CMK (cell line): Measurements from ENCODE around the gene STIM1.
A peak's percentile ranks its signal among the peaks of the same experiment; 100 is the strongest.

Source experiments
- DNase-seq: peaks from one replicate; pipeline ENCODE4 v3.0.0-alpha.2; 2010; ENCODE audit warnings: low read depth

Gene STIM1

DNA sequence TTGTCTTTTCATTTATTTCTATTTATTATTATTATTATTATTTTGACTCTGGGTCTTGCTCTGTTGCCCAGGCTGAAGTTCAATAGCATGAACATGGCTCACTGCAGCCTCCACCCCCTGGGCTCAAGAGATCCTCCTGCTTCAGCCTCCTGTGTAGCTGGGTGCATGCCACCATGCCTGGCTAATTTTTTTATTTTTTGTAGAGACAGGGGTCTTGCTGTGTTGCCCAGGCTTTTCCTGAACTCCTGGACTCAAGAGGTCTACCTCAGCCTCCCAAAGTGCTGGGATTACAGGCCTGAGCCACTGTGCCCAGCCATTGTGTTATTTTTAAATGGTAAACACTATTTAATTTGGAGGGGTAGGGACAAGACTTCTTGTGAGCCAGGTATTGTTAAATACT, 215.9 kb downstream of the STIM1 start:
- no peak for DNase-seq

DNA sequence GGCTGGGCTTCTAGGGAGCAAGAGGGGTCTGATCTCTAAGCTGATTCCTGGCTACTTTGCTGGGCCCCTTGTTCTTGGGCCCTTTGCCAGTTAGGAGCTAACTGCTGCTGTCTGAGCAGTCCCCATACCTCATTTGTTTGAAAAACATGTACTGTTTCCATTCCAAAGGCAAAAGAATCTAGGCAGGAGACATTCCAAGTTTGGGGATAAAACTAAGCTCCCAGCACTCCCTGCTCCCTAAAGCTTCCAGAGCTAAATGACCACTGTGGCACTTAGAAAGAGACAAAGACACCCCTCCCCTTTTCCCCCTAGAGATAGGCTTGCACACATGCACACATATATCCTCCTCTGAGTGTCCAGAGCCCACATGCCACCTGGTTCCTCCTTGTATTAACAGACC, 216.4 kb downstream of the STIM1 start:
- DNase-seq = no peak

DNA sequence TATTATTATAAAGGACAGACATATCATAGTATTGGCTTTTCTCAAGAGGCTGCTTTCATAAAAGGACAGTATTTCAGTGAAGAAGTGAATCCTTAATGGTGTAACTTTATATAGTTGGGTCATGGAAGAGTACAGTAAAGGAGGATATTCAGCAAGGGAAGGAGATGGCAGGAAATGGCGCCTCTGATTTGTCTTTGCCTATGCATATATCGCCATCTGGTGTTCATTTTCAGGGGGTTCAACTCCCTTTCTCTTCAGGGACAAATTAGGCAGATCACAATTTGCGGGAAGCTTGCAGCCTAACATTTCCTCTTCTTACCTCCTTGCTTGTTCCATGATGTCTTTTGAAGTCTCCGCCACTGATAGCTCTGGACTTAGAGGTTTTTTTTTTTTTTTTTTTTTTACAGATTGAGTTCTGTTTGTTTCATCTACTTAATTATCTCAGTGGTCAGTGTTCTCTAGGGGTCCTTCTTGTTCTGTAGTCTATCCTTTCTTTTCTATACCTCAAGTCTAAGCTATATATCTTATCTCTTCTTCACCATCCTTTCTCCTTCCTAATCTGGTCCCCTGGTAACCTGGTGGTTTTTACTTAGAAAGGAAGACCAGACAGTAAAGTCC, 217.3 kb downstream of the STIM1 start:
- DNase-seq = no peak

DNA sequence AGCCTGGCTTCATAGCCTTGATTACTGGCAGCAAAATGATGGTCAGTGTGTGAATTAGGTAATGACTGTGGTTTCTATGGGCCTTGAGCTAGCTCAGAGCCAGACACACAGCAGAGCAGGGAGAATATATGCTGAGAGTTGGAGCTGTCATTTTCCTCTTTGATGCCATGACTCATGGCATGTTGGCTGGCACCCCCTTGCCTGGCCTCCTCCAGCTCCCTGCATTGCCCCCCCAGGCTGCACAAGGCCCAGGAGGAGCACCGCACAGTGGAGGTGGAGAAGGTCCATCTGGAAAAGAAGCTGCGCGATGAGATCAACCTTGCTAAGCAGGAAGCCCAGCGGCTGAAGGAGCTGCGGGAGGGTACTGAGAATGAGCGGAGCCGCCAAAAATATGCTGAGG, 218.8 kb downstream of the STIM1 start:
- DNase-seq = no peak

DNA sequence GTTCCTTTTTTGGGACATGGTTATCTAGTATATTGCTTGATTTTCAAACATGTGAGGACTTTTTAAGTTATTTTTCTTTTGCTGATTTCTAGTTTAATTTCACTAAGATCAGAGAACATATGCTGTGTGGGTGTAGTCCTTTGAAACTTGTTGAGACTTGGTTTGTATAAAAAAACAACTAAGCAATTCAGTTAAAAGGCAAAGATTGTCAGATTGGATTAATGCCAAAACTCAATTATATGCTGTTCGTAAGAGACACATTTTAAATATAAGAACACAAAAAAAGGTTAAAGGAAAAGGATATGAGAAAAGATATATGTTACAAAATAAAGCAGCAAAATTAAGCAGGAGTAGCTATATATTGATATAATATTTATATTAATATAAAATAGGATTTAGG, 221.3 kb downstream of the STIM1 start:
- DNase-seq = no peak

DNA sequence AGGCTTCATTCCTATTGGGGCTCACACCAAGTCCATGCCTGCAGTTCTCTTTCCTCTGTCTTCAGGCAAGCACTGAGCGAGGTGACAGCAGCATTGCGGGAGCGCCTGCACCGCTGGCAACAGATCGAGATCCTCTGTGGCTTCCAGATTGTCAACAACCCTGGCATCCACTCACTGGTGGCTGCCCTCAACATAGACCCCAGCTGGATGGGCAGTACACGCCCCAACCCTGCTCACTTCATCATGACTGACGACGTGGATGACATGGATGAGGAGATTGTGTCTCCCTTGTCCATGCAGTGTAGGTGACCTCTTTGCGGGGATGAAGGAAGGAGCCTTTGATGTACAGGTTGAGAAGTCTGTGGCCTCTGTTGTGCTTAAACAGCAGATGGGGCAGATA, 227.7 kb downstream of the STIM1 start:
- no peak for DNase-seq

DNA sequence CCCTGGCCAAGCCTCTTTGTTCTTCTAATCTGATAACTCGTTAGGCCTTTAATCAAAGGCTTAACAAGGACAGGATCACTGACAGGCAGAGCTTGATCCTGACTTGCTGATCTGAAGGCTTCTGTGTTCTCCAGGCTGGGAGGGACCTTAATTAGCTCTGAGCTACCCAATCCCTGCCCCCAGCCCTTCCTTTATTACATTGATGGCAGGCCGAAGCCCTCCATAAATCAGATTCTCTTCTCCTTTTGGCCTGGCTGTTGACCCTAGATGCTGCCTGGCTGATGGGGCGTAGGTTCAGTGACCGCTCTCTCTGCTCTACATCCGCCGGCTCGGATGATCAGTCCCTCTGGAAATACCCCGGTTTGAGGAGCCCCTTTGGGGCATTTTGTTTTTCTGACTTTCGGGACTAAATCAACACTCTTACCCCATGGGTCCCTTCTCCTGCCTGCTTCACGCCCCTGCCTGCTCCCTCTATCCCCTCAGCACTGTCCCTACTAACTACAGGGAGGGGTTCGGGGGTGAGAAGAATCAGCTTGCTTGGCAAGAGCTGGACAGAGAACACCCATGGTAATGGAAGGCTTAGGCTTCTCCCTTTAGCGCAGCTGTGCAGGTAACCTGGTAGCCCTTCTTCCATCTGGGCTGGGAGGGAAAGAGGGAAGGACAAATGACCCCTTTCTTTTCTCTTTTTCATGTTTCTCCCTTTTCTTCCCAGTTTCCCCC, 229.1 kb downstream of the STIM1 start:
- no peak for DNase-seq

DNA sequence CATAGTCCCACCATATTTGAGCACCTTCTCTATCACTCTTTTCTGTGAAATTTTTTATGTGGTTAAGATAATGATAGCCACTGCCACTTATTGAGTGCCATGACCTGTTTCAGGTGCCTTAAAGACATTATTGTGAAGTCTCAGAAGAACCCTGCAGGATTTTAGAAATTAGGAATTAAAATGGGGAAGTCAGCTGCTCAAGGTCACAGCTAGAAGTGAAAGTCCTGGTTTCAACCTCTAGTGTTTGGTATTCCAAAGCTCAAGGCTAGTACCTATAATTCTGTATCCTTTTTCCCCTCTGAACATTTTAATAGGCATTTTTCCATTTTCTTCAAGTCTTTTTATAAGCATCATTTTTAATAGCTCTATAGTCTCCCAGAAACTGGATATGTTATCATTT, 230.1 kb downstream of the STIM1 start:
- no peak for DNase-seq

DNA sequence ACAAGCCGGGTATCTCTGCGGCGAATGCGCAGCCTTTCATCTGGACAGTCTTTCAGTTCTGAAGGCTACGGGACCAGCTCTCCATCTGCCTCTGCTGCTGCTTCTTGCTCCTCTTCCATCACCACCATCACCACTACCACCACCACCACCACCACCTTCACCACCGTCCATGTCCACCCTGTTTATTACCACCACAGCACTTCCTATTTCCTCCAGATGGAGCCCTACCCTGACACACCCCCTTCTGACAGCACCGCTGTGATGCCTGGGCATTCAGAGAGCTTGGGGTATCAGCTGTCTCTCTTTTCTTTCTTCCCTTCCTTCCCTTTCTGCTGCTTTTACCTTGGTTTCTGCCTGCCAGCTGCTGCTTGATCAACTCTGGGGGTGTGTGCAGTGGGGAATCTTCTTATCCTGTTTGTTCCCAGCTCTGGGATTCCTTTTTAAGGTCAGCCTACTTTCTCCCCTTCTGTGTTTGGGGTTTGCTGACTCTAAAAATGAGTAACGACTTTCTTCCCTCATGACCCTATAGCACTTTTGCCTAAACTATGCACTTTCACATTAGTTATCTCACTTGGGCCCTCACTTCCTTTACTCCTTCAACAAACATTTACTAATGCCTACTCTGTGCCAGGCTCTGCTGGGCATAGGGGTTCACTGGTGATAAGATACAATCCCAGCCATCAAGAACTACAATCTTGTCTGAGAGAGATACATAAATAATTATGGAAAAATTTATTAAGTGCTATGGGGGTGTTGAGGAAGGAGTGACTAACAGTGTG, 231.3 kb downstream of the STIM1 start:
- DNase-seq = no peak

DNA sequence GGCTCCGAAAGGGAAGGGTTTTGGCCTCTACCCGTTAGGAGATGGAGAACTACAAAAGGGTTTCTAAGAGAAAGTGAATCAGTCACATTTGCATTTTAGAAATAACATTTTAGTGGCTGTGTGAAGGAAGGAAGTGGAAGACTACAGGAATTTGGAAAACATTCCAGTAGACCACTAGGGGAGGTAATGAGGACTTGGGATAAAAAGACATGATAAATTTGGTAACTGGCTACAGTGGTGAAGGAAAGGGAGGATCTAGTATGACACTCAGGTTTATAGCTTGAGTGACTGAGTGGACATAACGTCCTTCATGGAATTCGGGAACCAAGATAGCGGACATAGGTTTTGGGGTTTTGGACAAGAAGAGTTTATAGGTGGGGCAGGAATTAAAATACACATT, 232.1 kb downstream of the STIM1 start:
- no peak for DNase-seq

DNA sequence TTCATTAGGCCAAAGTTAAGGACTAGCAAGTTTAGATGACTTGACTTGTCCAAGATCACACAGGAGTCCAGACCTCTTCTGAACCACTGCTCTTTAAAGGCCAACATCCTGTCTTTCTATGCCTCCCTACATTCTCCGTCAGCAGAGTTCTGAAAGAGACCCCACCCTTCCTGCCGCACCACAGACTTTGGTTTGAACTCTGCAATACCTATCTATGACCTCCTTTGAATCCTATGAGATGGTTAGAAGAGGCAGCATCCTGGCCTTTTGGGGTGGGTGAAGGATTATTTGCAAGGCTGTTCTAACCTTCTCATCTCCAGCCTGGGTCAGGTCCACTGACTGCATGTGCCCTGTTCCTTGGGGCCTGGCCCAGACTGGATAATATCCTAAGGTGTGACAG, 234.8 kb downstream of the STIM1 start:
- DNase-seq = no peak

DNA sequence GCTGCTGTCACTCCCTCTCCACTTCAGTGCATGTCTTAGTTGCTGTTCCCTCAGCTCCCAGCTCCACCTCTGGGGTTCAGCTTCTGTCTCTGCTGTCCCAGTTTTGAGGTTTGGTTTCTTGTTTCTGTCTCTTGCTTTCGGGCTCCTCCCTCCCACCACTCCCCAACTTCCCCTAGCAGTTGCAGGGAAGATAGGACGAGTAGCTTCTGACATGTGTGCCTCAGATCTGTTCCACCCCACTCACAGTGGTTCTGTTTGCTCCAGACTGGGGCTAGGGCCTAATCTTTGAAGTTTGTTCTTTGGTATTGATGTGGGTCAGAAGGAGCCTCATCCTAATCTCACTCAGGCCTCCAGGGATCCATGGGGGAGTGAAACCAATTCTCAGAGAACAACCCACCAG, 236.6 kb downstream of the STIM1 start:
- DNase-seq = no peak

DNA sequence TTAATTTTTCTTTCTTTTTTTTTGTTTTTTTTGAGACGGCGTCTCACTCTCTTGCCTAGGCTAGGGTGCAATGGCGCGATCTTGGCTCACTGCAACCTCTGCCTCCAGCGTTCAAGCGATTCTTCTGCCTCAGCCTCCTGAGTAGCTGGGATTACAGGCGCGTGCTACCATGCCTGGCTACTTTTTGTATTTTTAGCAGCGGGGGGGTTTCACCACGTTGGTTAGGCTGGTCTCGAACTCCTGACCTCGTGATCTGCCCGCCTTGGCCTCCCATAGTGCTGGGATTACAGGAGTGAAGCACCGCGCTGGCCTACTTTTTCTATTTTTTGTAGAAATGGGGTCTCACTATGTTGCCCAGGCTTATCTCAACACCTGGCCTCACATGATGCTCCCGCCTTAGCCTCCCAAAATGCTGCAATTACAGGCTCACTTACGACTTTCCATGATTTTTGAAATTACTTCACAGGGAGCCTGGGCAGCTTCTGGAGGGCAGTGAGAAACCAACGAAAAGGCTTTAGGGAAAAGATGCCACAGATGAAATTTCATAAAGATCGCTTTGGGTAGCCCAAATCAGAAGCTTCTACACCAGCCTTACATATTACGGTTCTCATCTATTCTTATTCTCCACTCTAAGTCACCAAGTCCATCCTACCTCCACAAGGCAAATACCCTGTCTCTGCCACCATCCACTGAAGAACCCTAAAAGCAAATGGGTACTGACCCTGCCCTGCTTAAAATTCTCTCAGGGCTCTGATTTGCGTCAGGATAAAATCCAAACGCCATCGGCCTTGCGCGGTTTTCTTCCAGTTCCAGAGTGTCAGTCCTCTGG, 238.3 kb downstream of the STIM1 start:
- DNase-seq = no peak

DNA sequence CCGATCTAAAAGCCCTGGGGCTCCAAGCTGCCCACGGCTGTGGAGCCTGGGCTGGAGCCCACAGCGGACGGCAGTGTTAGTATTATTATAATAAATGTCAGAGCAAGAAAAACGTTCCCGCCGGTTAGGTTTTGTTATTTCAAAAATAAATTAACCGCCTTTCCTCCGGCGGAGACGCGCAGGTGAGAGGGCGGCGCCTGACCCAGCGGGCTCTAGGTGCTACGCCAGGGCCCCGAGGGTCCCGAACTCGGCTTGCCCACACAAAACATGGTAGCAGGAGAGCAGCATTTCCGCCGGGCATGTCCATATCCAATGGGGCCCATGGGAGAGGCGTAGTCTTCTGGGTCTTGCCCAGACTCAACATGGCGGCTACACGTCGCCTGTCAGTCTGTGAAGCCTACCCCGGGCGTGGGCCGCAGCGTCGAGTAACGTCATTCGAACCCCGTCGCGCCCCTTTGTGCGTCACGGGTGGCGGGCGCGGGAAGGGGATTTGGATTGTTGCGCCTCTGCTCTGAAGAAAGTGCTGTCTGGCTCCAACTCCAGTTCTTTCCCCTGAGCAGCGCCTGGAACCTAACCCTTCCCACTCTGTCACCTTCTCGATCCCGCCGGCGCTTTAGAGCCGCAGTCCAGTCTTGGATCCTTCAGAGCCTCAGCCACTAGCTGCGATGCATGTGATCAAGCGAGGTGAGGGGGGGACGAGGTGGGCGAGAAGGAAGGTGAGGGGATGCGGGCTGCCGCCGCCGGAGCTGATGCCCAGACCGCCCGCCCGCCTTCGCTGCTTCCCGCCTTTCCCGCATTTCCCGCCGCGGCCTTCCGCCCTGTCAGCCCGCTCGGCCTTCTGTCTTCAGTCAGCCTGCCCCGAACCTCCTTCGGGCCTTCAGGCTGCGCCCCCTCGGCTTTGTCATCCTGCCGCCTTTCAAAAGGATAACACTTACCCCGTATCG, 239.2 kb downstream of the STIM1 start, which contains the start of gene RRM1:
Gene RRM1, plus strand, starts transcription at position 452 of the 944 bp plus-strand sequence. Its CDS starts 214 bp downstream, at position 666.
- DNase-seq = peak; percentile 56

DNA sequence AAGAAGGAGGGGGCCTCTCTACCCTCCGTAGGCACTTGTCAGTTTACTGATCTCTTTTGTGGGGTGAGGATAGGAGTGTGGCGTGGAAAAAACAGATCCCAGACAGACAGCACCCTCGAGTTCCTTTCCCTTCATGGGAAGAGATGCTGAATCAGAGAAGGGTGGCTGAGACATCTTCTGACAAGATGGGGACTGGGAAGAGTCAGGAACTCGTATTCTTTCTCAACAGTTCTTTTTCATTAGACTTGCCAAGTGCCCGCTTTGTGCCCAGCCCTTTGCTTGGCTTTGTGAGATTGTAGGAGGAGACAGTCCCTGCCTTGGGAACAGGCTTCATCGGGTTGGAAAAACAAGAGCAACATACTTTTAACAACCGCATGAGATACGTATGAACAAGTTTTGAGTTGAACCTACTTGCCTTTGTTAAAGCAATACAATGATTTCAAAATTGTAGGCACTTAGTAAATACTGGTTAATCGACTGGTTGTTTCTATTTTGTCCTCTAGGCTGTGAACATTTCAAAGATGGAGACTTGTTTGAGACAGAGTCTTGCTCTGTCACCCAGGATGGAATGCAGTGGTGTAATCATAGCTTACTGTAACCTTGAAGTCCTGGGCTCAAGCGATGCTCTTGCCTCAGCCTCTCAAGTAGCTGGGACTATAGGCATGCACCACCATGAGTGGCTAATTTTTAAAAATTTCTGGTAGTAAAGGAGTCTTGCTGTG, 240.2 kb downstream of the STIM1 start:
- no peak for DNase-seq

DNA sequence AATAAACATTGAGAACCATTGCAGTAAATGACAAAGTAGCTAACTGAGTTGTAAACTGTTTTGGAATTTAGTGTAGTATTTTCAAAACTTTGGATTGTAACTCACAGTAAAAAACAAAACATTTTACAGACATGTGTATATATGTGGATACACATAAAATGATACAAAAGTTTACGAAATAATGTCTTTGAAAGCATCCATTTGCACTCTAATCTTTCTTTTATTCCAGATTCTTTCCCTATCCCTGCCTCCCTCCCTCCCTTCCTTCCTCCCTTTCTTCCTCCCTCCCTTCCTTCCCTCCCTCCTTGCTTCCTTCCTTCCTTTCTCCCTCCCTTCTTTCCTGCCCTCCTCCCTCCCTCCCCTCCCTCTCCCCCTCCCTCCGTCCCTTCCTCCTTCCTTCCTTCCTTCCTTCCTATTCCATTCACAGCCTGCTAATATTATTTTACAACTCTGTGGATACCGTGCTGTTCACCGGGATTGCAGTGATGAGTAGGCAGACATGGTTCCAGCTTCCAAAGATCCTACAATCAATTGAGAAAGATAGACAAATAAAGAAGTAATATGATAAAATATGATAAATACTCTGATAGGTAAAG, 242.7 kb downstream of the STIM1 start:
- DNase-seq = no peak

DNA sequence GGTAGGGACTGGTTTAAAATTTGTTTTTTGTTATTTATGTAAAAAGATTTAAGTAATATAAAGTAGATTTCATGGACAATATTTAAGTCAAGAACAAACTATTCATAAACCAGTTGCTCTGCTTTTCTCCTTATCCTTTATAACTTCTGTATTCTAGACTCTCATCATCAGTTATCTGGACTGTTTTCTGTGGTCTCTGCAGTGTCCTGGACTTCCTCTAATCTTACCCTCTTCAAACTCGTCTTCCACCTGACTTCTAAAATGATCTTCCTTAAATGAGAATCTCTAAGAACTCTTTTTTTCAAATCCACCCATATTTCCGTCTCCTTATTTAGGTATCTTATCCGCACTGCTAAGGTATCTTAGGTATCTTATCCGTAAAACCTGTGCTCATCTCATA, 247.2 kb downstream of the STIM1 start:
- no peak for DNase-seq

DNA sequence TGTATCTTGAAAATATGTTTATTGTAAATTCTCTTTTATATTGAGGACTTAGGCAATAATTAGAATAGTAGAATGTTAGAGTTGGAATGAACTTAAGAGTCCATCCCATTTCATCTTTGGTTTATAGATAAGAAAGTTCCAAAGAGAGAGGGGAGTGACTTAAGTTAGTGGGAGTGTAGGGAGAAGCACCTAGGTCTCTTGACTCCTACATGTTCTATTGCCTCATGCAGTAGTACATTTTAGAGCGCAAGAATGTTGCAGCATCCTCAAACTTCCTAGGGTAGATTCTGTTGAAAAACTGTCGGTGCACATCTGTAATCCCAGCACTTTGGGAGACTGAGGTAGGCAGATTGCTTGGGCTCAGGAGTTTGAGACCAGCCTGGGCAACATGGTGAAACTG, 247.8 kb downstream of the STIM1 start:
- no peak for DNase-seq

DNA sequence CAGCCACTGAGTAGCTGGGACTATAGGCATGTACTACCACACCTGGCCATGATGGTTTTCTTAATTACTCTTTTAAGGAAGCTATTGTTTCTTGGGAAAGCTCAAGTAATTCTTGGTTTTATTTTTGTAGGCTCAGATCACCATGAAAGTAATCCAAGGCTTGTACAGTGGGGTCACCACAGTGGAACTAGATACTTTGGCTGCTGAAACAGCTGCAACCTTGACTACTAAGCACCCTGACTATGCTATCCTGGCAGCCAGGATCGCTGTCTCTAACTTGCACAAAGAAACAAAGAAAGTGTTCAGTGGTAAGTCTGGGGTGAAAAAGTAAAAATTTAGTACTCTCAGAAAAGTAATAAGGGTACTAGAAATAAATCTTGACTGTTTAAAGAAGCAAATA, 250.5 kb downstream of the STIM1 start:
- no peak for DNase-seq

DNA sequence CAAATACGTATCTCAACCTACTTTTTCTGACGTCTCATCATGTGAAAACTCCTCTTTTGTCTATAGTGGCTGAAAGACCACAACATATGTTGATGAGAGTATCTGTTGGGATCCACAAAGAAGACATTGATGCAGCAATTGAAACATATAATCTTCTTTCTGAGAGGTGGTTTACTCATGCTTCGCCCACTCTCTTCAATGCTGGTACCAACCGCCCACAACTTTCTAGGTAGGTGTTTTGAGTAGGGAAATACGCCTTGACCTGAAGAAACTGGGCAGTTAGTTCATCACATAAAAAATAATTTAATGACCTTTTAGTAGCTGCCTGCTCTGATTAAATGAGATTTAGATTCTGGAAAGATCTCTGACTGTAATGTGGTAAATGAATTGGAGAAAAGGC, 256.4 kb downstream of the STIM1 start:
- no peak for DNase-seq
